Prostate gland (tissue), 2 donors: Measurements from ENCODE around the gene PER2.

Experiments used
- CTCF ChIP-seq, 4 experiments: fragments of 200-600 bp in 2 of 4; fragments of 450-650 bp in 2 of 4; sonication (generic) in 2 of 4; IDR thresholded peaks; 1 replicate in 3 of 4; 2 replicates in 1 of 4; pipeline ENCODE4 v1.5.1; 2016 to 2019; ENCODE audit warnings: antibody characterized with exemption in 4 of 4, mild to moderate bottlenecking in 2 of 4, moderate library complexity in 2 of 4
- POLR2A ChIP-seq: fragments of 450-650 bp; IDR thresholded peaks from one replicate; pipeline ENCODE4 v1.6.1; 2016; ENCODE audit warnings: antibody characterized with exemption, mild to moderate bottlenecking

DNA sequence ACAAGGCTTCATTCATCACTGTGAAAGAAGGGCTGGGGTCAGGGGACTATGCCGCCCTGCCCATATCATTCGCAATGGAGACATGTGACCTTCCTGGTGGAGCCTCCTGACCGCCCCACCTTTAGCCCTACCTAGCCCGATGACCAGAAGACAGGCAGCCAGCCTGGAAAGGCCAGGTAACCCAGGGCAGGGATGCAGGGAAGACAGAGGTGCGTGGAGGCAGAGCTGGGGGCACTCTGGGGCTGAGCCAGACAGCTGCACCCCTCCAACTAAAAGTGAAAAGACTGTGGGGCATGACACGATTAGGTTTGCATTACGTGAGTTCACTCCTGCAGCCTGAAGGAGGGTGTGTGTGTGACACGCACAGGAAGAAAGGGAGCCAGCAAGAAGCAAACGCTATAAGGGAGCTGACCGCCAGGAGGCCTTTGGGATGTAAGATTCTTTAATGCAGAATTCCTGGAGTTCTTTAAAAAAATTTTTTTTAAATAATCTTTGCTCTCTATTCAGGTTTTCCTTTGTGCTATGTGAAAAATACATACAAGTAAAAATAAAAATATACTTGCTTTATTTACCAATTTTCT, 44.8 kb downstream of the PER2 start:
- no peak for TF ChIP-seq POLR2A
- no peak for TF ChIP-seq CTCF (IDR thresholded peaks at IDR 0.05)
